NOMO-1 (cell line): Measurements from ENCODE around the gene PCDHGC4.

ENCODE experiments used
- DNase-seq, 2 experiments: peaks; one replicate each; lab custom pipeline; 2025; ENCODE audit not compliant: unreplicated experiment in 2 of 2; lab: John Stamatoyannopoulos, UW

PCDHGC4 gene

DNA sequence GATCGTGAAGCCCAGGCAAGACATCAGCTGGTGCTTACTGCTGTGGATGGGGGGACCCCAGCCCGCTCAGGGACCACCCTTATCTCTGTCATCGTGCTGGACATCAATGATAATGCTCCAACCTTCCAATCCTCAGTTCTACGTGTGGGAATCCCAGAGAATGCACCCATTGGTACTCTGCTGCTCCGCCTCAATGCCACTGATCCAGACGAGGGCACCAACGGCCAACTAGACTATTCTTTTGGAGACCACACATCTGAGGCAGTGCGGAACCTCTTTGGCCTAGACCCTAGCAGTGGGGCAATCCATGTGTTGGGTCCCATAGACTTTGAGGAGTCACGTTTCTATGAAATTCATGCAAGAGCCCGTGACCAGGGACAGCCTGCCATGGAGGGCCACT, 5.0 kb downstream of the PCDHGC4 start:
- DNase-seq = no peak

DNA sequence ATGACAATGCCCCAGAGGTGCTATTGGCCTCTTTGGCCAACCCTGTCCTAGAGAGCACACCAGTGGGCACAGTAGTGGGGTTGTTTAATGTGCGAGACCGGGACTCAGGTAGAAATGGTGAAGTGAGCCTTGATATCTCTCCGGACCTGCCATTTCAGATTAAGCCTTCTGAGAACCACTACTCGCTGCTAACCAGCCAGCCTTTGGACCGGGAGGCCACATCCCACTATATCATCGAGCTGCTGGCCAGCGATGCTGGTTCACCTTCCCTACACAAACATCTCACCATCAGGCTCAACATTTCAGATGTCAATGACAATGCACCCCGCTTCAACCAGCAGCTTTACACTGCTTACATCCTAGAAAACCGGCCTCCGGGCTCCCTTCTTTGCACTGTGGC, 5.4 kb downstream of the PCDHGC4 start:
- no peak for DNase-seq

DNA sequence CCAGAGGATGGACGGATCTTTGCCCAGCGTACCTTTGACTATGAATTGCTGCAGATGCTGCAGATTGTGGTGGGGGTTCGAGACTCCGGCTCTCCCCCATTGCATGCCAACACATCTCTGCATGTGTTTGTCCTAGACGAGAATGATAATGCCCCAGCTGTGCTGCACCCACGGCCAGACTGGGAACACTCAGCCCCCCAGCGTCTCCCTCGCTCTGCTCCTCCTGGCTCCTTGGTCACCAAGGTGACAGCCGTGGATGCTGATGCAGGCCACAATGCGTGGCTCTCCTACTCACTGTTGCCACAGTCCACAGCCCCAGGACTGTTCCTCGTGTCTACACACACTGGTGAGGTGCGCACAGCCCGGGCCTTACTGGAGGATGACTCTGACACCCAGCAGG, 5.9 kb downstream of the PCDHGC4 start:
- DNase-seq = no peak

DNA sequence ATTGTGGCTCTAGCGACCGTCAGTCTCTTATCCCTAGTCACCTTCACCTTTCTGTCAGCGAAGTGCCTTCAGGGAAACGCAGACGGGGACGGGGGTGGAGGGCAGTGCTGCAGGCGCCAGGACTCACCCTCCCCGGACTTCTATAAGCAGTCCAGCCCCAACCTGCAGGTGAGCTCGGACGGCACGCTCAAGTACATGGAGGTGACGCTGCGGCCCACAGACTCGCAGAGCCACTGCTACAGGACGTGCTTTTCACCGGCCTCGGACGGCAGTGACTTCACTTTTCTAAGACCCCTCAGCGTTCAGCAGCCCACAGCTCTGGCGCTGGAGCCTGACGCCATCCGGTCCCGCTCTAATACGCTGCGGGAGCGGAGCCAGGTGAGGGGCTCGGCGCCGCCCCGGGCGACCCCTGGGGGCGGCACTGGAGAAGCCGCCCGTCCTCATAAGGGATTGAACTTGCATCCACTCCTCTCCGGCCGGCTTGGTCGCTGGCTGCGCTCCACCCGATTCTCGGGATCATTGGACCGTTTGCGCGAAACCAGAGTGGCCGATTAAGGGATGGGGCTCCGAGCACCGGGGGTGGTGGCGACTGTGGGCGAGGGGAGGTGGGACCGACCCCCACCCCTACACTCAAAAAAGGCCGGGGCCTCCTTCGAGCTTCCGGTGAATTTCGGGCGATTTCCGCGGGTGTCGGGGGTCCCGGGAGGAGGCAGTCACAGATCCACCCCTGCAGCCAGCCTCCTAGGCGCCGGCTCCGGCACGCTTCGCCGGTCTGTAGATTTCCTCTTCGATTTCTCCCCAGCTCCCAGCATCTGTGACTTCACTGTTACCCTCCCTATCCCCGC, 6.7 kb downstream of the PCDHGC4 start:
- DNase-seq = no peak

DNA sequence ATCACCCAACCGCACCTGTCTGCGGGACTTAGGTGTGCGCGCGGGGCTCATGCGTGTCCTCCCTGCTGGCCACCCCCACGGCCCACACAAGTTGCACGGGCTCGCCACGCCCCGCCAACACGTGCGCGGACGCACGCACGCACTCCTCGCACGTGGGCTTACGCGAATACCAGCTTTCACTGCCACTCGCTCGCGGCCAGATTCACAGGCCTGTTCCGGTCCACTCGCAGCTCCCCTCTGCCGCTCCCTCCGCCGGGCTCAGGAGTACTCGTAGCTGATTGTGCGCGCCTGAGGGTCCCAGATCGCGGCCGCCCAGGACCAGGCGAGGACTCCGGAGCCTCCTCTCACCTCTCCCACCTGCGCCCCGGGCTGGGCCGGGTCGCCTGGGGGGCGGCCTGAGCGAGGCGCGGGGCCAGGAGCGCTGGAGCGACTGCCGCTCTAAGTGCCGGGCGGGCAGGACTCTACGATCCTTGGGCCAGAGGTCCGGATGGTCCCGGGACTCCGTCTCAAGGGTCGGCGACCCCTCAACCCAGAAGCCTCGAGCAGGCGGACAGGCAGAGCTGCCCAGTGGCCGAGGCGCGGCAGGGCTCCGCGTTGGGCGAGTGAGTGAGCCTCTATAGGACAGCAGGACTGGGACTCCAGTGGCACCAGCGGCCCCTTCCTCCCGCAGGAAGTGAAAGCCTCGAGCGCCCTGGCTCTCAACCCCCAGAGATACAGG, 7.5 kb downstream of the PCDHGC4 start:
- DNase-seq = peak; percentile 11 to 31

DNA sequence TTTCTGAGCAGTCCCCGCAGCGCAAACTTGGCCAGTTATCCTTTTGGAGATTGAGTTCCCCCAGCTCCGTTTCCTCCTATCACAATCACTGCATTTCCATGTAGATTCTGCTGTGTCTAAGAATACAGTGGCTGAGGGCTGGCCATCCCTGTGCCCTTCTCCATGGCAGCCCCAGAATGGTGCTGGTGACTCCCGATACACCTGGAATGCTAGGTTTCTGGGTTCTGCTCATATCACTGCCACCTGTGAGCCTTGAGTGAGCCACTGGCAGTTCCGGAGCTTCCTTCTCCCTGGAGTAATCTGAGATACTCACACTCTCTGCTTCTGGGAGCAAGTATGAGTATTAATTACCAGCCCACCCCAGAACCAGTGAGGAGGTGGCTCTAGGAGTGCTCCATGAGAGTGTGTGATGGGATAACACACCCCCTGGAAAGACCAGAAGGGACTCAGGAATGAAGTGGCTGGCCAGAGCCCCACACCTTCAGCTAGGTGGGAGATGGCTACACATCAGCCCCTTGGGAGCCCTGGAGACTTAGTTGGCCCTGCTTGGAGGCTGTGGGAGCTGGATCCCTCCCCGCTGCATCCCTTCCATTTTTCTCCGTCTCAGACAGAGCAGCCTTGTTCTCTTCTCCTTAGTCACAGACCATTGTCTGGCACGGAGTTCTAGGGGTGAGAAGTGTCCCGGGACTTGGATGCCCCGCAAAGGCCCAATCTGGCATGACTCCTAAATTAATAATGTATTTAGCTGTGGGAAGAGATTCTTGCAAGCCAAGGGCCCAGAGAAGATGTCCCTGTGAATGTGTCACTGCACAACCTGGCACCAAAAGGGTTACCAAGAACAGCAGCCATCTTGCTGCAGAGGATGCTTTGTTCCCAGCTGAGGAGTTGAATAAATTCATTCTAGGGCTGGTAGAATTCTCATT, 8.9 kb downstream of the PCDHGC4 start:
- no peak for DNase-seq

DNA sequence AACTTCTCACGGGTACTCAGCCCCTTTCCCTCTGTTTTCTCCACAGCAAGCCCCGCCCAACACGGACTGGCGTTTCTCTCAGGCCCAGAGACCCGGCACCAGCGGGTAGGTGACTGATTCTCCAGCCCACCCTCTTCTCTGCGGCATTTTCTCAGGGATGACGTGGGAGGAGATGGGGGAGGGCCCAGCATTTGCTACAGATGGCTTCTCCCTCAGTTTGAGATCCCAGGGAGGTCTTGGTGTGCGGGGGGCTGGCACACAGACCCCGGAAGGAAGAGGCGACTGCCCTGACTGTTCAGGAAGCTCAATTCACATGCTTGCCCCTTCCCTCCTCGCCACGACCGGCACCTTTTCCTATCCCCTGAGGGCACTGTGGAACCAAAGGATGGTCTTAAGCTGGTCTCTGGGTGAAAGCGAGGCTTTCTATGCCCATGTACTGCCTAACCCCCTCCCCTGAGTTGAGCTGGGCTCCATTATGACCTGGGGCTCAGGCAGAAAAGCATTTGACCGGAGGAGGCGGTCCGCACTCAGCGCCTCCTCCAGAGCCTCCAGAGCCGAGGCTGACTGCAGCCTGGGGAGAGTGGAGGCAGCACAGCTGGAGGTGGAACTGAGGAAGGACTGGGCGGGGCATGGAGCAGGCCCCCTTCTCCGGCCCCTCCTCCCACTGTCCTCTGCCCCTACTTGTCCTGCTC, 10.1 kb downstream of the PCDHGC4 start:
- DNase-seq = no peak

DNA sequence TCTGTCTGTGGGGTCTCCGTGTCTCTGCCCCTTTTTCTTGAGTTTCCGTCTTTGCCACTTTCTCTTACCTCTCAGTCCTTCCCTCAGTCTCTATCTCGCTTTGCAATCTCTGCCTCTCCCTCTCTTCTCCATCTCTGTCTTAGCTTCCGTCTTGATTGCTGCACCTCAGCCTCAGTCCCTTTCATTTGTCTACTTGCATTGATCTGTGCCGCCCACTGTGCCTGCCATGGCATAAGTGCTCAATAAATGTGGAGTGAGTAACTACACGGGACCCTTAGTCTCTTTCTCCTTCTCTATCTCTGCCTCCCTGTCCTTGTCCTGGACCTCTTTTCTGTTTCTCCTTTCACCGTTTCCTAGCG, 10.6 kb downstream of the PCDHGC4 start:
- no peak for DNase-seq

DNA sequence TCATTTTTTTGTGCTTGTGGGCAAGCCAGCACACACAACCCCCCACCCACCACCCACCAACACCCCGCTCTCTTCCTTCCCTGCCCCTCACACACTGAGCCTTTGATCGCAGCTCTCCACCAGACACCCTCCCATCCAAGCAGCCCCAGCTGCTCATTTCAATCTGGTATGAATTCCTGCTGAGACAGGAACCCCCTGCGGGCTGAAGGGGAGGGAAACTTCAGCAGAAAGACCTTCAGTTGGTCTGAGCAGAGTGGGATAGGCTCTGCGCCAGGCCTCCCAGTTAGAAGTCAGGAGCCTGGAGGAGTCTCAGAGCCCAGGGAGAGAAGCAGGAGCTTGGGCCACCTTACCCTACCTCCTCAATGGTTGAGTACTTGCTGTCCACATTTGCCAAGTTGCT, 11.2 kb downstream of the PCDHGC4 start:
- no peak for DNase-seq

DNA sequence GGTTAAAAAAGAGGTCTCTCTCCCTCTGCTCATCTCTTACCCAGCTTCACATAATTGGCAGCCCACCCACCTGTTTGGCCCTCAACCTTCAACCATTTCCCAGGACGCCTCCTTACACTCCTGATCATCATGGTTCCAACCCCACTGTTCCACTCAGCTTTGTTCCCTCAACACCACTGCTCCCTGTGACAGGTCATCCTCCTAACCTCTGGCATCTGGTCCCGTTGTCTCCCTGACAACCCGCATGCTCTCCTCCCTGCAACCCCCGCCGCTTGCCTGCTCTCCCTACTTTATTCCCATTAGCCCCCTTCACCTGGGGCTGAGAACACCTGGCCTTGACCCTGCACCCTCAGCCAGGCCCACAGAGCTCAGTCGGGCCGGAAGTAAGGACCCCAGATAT, 16.9 kb downstream of the PCDHGC4 start:
- DNase-seq = no peak

DNA sequence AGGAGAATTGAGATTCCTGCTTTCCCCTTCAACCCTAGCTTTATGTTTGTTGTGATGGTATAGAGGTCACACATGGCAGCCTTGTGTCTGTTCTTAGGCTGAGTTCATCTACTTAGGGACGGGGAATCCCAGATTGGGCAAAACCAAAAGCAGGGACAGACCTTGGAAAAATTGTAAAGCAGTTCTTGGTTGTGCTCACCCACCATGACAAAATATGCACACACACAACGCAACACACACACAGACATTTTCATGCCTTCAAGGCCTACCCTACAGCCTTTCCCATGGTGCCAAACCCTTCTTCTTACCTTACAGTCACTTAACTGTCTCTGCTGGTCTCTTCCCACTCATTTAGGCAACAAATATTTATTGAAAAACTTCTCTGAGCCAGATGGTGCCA, 18.9 kb downstream of the PCDHGC4 start:
- no peak for DNase-seq

DNA sequence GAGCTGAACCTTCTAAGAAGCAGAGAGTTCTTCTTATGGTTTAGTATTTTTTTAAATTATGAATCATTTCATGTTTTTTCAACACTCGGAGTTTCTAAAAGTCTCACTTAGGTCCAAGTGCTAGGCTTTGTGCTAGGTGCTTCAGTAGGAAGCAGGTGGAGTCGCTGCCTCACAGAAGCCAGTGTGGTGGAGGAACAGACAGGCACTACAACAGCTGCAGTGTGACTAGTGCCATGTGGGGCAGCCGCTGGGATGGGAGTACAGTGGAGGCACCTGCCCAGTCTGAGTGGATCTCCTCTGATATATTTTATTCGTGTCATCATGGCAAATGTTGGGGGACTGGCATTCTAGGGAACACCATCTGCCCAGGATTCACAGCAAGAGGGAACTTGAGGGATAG, 19.4 kb downstream of the PCDHGC4 start:
- DNase-seq = no peak

DNA sequence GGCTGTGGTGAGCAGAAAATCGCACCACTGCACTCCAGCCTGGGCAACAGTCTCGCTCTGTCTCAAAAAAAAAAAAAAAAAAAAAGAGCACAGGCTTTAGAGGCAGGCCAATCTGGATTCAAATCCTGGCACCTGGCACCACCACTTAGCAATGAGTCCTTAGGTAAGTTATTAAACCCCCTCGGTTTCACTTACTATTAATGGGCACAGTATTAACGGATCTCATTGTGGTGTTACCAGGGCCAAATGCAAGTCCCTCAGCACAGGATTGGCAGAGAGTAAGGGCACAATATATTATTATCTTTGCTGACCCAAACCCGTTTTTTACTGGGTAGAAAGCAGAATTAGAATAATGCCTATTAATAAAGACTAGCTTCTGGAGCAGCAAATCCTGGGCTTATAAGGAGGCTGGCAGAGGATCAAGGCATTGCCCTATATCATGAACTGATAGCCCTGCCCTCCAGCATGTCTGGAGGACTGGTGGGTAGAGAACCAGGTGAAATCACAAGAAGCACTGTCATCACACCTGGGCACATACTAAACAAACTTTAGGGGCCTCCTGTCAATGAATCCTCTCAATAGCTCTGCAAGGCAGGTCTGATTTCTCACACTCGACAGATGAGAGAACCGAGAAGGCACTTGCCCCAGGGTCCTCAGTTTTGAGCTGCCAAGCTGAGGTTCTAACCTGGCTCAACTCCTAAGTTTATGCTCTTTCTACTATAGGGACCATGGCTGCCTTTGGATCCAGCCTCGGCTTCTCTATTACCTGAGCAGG, 21.7 kb downstream of the PCDHGC4 start:
- DNase-seq = no peak

DNA sequence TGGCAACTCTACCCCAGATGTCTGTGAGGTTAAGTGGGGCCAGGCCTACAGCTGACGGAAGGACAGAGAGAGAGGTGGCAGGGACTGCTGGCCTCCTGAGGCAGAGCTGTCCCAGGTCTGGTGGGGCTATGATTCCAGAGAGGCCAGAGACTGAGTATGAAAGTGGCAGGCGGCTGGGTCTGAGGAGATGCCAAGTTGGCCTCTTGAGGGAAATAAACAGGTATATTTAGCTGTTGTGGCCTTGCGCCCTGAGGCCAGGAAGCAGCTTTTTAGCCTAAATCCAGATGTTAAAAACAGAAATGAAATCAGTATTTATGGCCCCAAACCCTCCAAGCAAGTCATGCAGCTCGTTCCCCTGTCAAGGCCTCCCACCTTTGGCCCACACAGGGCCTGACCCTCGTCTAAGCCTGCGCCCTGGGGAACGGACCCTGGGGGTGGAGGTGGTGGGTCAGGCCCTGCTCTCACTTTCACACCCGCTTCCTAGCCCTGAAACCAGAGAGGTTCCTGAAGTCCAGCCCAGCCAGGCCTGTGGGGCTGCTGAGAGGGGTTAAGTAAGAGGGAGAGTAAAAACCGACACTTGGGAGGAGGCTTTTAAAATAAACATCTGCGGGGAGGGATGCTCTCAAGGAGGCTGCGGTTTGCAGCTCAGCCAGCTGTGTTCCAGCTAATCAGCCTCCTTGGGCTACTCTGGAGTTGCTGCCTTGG, 22.7 kb downstream of the PCDHGC4 start:
- peak in 1 of 2 experiments; percentile 11 for DNase-seq

DNA sequence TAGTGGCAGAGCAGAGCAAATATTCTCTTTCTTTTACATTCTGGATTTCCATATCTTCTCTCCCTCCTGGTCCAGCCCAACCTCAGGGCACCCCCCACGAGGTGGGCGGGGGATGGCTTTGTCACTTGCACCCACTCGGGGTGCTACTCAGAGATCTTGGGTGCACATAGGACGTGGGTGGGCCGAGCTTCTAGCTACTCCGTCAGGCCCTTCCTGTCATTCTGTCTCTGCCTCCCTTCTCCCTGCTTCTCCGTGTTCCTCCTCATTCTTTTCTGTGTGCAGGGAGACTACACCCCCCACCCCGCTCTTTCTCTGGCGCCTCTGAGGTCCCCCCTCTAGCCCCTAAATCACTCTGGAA, 23.6 kb downstream of the PCDHGC4 start:
- no peak for DNase-seq

DNA sequence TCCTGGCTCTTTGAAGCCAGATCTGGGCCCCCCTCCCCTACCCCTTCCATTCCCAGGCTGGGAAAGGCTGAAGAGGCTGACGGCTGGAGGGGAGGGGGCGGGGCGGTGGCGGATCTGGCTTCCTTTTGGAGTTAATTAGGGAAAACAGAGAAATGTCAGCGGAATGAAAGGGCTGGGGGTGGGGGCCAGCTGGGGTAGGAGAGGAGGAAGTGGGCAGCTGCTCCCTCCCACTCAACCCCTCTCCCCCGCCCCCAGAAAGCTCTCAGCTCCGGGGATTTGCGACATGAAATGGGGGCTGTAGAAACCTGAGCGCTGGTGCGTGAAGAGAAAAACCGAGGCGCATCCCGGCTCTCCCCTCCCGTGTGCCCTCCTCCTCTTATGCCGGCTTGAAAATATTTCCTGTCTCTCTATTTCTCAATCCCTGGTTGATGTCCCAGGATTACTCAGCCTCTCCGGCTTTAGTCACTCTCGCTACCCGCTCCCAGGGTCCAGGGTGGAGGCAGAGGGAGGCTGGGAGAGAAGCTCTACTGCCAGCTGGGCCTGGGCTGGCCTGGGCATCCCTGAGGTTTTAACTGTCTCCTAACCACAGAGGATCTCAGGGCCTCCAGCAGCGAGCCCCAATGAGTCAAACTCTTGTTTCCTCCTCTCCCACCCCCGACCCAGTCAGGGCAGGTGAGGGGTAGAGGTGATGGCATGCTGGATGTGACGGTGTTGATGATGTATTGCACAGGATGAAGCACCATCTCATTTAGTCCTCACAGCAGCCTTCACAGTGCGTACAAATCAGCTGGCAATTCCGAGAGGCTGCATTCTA, 24.2 kb downstream of the PCDHGC4 start:
- DNase-seq = no peak

DNA sequence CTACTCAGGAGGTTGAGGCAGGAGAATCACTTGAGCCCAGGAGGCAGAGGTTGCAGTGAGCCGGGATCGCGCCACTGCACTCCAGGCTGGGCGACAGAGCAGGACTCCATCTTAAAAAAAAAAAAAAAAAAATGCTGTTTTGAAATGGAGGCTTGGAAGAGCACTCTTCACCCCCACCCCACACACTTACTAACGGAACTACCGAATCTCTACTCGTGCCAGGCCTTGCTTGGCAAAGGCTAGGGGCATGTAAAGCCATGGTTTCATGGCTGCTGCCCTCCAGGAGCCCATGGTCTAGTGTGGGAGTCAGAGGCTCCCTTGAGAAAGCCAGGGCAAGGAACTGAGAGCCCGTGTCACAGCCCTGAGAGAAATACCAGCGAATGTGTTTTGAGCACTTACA, 25.3 kb downstream of the PCDHGC4 start:
- DNase-seq = no peak

DNA sequence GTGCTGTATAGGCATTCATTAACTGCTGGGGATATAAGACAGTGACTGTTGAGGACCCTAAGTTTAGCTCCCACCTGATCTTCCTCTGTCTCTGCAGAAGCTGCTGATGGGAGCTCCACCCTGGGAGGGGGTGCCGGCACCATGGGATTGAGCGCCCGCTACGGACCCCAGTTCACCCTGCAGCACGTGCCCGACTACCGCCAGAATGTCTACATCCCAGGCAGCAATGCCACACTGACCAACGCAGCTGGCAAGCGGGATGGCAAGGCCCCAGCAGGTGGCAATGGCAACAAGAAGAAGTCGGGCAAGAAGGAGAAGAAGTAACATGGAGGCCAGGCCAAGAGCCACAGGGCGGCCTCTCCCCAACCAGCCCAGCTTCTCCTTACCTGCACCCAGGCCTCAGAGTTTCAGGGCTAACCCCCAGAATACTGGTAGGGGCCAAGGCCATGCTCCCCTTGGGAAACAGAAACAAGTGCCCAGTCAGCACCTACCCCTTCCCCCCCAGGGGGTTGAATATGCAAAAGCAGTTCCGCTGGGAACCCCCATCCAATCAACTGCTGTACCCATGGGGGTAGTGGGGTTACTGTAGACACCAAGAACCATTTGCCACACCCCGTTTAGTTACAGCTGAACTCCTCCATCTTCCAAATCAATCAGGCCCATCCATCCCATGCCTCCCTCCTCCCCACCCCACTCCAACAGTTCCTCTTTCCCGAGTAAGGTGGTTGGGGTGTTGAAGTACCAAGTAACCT, 26.2 kb downstream of the PCDHGC4 start:
- DNase-seq = no peak
